LNCaP clone FGC (cell line): ENCODE results near the gene RAB14.
A peak's percentile ranks its signal among the peaks of the same experiment; 100 is the strongest.
"Not testable (repeated sequence)": the region's sequence is repeated elsewhere in the genome, so short reads cannot be mapped to it uniquely, and the experiment has no call there.

Experiments used
- DNase-seq: peaks from one replicate; pipeline ENCODE4 v3.0.0-alpha.2; 2011; ENCODE audit warnings: low read depth
- H3K4me3 ChIP-seq: 2 replicates; pipeline ENCODE4 v1.5.1; 2011; ENCODE audit warnings: mild to moderate bottlenecking, low read depth, low read length, control low read depth
- TF ChIP-seq, protein P1 (sequence below): IDR thresholded peaks from 2 replicates; pipeline ENCODE4 v1.5.1; 2012; ENCODE audit warnings: mild to moderate bottlenecking; ENCODE audit not compliant: control insufficient read depth, insufficient read depth; ENCODE audit errors: extremely low read depth

Gene RAB14

DNA sequence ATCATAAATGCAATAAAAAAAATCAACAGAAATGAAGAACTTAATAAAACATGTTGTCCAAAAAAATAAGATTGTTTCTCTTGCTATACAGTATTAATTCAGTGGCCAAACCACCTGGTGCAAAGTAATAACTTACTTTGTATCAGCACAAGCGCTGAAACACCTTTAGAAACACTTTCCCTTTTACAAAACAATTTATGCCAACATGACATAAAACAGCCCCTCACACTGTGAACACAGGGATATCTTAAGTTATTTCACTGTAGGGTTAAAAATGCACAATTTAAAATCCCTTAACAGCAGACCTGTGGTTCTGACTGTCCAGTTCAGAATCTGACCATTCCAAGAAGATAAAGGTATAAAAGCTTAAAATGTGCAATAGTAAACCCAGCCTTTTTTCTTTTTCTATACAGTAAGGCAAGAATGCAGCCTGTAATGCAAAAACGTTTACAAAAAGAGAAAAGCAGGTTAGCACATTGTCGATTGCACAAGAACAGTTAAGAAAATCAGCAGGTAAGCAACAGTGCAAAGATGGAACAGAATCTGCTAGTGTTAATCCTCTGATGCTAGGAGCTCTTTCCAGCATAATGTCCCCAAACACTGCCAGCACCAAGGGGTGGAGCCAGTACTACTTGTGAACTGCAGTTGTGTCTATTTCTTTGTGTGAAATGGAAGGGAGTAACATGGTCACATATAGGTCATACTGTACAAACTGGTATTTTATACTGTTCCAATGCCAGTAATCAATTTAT lies 21.6 kb downstream of the RAB14 start:
- no peak overlapping the region for H3K4me3 ChIP-seq
- no peak for DNase-seq
- TF ChIP-seq, protein P1, sequence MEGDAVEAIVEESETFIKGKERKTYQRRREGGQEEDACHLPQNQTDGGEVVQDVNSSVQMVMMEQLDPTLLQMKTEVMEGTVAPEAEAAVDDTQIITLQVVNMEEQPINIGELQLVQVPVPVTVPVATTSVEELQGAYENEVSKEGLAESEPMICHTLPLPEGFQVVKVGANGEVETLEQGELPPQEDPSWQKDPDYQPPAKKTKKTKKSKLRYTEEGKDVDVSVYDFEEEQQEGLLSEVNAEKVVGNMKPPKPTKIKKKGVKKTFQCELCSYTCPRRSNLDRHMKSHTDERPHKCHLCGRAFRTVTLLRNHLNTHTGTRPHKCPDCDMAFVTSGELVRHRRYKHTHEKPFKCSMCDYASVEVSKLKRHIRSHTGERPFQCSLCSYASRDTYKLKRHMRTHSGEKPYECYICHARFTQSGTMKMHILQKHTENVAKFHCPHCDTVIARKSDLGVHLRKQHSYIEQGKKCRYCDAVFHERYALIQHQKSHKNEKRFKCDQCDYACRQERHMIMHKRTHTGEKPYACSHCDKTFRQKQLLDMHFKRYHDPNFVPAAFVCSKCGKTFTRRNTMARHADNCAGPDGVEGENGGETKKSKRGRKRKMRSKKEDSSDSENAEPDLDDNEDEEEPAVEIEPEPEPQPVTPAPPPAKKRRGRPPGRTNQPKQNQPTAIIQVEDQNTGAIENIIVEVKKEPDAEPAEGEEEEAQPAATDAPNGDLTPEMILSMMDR, result no peak

DNA sequence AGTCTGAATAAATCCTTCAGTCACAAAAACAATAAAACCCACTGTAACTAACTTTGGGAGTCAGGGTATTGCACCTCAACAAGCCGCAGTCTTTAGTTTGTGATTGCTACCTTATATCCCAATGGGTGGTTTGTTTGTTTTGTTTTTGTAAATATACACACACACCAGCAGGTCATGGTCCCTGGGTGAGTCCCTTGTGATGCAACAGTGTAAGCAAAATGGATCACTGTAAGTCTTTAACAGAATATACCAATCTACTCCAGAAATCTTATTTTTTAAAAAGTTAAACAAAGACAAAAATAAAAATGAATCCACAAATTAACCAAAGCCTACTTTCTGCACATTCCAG lies 22.3 kb downstream of the RAB14 start:
- DNase-seq, H3K4me3 ChIP-seq: not testable (repeated sequence)

DNA sequence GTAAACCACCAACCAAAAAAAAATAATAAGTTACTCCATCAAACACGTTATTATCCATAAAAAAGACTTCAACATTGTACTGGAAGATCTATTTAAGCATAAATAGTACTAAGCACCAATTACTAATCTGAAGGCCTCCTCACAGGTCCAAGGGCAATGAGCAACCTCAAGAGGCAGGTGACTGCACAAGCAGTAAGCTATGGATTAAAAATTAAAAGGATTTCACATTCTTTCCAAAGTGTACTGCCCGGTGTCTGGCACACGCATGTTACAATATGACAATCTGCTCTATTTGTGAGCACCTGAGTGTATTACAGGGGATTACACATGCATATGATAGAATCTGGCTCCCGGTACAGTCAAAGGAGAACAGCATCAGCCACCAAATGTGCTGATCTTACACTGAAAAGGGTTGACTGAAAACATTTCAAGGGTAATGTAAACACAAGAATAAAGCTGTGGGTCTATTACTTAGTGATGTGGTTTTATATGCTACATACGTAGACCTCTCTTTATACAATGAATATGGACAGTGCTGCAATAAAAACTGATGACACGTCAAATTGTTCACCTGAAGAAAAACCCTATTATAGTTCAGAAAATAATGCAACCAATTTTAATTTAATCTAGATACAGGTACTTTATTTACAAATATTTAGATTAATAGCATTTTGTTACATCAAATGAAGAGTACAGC lies 22.8 kb downstream of the RAB14 start:
- no peak overlapping the region for H3K4me3 ChIP-seq

DNA sequence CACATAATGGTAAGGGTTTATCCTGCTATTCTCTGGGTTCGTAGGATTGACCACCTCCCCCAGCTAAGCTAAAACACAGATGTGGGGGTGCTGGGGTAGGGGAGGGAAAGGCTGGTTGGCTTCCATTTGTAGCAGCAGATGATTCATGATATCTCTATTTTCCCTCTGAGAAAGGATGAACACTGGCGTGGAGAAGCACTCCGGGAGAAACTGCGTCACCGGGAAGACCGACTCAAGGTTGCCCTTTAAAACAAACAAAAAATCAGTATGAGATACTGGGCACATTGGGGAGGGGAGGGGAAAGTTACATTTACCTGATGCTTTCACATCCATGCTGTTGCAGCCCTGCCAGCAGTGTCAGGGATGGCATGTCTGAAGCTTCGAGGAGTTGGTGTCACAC lies 28.2 kb downstream of the RAB14 start:
- no peak overlapping the region for H3K4me3 ChIP-seq
- no peak for DNase-seq
- TF ChIP-seq, protein P1, result no peak

More for the DNA sequence above, 22.8 kb downstream of the RAB14 start:
- TF ChIP-seq, protein P1, result no peak
- DNase-seq, result no peak

DNA sequence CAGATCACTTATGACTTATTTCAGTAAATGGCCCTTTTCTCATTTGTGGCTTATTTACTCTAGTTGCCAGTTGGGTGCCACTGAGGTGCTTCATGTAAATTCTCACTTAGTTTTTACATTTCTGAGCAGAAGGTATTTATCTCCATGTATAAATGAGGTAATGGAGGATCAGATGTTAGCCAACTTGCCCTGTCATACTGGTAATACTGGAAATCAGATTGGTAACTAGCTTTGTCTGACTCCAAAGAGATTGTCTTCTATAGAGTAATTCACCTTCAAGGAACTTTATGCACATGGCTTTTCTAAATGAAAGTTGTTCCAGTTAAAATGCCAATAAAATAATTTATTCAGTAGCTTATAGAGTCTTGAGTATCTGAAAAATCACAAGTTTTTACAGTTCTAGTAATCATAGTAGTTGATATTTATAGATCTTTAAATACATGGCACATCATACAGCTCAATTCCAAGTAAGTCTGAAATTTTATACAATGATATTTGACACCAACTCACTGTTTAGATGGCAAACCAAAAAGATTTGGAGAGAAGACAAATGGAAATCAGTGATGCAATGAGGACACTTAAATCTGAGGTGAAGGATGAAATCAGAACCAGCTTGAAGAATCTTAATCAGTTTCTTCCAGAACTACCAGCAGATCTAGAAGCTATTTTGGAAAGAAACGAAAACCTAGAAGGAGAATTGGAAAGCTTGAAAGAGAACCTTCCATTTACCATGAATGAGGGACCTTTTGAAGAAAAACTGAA lies 28.8 kb downstream of the RAB14 start:
- no peak for DNase-seq
- TF ChIP-seq, protein P1, result no peak

DNA sequence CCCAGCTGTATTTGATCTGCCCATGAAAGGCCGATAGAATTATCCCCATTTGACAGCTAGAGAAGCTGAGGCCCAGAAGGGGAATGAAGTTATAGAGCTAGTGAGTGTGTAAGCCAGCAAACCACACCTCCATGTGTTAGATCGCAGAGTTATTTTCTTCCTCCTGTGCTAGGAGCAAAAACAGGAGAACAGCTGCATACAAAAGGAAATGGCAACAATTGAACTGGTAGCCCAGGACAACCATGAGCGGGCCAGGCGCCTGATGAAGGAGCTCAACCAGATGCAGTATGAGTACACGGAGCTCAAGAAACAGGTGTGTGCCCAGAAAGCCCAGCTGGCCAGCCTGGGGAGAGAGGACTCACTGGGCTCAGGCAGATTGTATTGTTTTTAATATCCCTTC lies 30.4 kb downstream of the RAB14 start:
- TF ChIP-seq, protein P1, result no peak
- no peak overlapping the region for H3K4me3 ChIP-seq
- DNase-seq, result no peak

More for the DNA sequence above, 28.8 kb downstream of the RAB14 start:
- H3K4me3 ChIP-seq, result no peak overlapping the region

DNA sequence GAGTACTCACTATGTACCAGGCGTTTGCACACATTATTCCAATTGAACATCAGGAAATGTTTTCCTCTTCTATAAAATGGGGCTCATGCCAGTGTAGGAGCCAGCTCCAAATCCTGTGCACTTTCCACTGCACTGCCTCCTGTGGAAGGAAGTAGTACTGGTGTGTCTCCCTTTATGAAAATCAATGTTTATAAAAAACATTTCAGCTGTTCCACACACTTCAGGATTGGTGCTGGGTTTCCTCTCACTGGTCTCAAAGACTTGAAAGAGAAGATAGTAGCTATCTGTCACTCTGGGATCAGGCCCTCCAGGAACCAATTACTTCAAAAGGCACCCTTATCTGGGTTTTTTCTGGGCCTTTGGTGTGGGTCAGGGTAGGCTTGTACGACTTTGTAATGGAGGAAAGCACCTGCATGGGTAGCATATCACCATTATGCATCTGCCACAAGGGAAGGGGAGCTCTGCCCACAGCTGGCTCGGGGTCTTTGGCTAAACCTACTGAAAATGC lies 32.5 kb downstream of the RAB14 start:
- H3K4me3 ChIP-seq, result no peak overlapping the region
- no peak for DNase-seq
- TF ChIP-seq, protein P1, result peak; percentile 56
